GM20431 (cell line): Measurements from ENCODE around the gene UBC.

ENCODE experiments used
- in situ Hi-C: fragments of 300-500 bp; cut with MseI, MboI; formaldehyde crosslinking; loops from one replicate; pipeline ENCODE4 v1.15.0; 2020; ENCODE audit warnings: low sequenced_read_pairs; ENCODE audit not compliant: unreplicated experiment

Gene UBC

GRCh38 chr12:124914392-124915238 lies at the start of gene UBC:
TSS of gene UBC (minus strand) at chr12:124914650. CDS start at chr12:124913771, 879 bp downstream.
- in situ Hi-C loops = no loop called here

- in situ Hi-C loops = no loop called here
Measured at GRCh38 chr12:124963211-124963610, 48.8 kb upstream of the UBC start.

- in situ Hi-C loops = no loop called here
Measured at GRCh38 chr12:124961055-124961454, 46.6 kb upstream of the UBC start.

- in situ Hi-C loops = no loop called here
Measured at GRCh38 chr12:124956571-124956970, 42.1 kb upstream of the UBC start.

- in situ Hi-C loops = no loop called here
Measured at GRCh38 chr12:124954771-124955170, 40.3 kb upstream of the UBC start.

- in situ Hi-C loops = no loop called here
Measured at GRCh38 chr12:124953689-124954405, 39.4 kb upstream of the UBC start.

GRCh38 chr12:124952801-124953200 lies 38.4 kb upstream of the UBC start:
- in situ Hi-C loops = no loop called here

GRCh38 chr12:124952295-124952694 lies 37.8 kb upstream of the UBC start:
- in situ Hi-C loops = no loop called here

- in situ Hi-C loops = no loop called here
Measured at GRCh38 chr12:124949779-124950728, 35.6 kb upstream of the UBC start.

- in situ Hi-C loops = no loop called here
Measured at GRCh38 chr12:124949066-124949465, 34.6 kb upstream of the UBC start.

GRCh38 chr12:124947561-124948398 lies 33.3 kb upstream of the UBC start:
- in situ Hi-C loops = no loop called here

- in situ Hi-C loops = no loop called here
Measured at GRCh38 chr12:124947013-124947412, 32.6 kb upstream of the UBC start.

GRCh38 chr12:124946447-124946793 lies 32.0 kb upstream of the UBC start:
- in situ Hi-C loops = no loop called here

- in situ Hi-C loops = no loop called here
Measured at GRCh38 chr12:124941170-124941527, 26.7 kb upstream of the UBC start.

- in situ Hi-C loops = no loop called here
Measured at GRCh38 chr12:124940393-124941169, 26.1 kb upstream of the UBC start.

- in situ Hi-C loops = no loop called here
Measured at GRCh38 chr12:124940143-124940392, 25.6 kb upstream of the UBC start.

- in situ Hi-C loops = no loop called here
Measured at GRCh38 chr12:124939421-124940142, 25.1 kb upstream of the UBC start.

GRCh38 chr12:124939079-124939420 lies 24.6 kb upstream of the UBC start:
- in situ Hi-C loops = no loop called here

GRCh38 chr12:124938587-124938986 lies 24.1 kb upstream of the UBC start:
- in situ Hi-C loops = no loop called here
